ENCODE measurements around the gene SPRED2.

GRCh38 chr2:65458999-65459398 lies 26.6 kb upstream of the SPRED2 start:
- no peak for TF ChIP-seq CTCF (IDR thresholded peaks at IDR 0.05)
- TF ChIP-seq POLR2A (IDR thresholded peaks at IDR 0.05), result no peak

All from uterus (tissue), 2 donors.